Effector memory CD8-positive, alpha-beta T cell (primary cell): ENCODE data around the gene C19orf38.

Experiments used
- ATAC-seq: fragments of 150-1000 bp; cut with Tn5 transposase; replicated peaks from 2 replicates; pipeline ENCODE4 v1.10.0; 2021; ENCODE audit warnings: mild to moderate bottlenecking, moderate library complexity
- DNase-seq, 3 experiments: peaks; one replicate each; pipeline ENCODE4 v3.0.0; 2021
- H3K27ac Mint-ChIP-seq, 2 donors: one replicate each; pipeline ENCODE4 v1.8.0; 2022; ENCODE audit warnings: mild to moderate bottlenecking in 2 of 2, mixed read lengths in 2 of 2, moderate library complexity in 2 of 2
- H3K27me3 Mint-ChIP-seq, 2 donors: one replicate each; pipeline ENCODE4 v1.8.0; 2022; ENCODE audit warnings: mixed read lengths in 2 of 2
- H3K36me3 Mint-ChIP-seq: one replicate; pipeline ENCODE4 v1.8.0; 2022; ENCODE audit warnings: mild to moderate bottlenecking, moderate library complexity, mixed read lengths; ENCODE audit not compliant: insufficient read depth
- H3K4me1 Mint-ChIP-seq, 2 donors: one replicate each; pipeline ENCODE4 v1.8.0; 2022; ENCODE audit warnings: low read depth in 2 of 2, mixed read lengths in 2 of 2
- H3K4me3 Mint-ChIP-seq, 2 donors: one replicate each; pipeline ENCODE4 v1.8.0; 2022; ENCODE audit warnings: mild to moderate bottlenecking in 2 of 2, mixed read lengths in 2 of 2, moderate library complexity in 2 of 2
- H3K9me3 Mint-ChIP-seq, 2 donors: one replicate each; pipeline ENCODE4 v1.8.0; 2022; ENCODE audit warnings: mixed read lengths in 2 of 2

Gene C19orf38

DNA sequence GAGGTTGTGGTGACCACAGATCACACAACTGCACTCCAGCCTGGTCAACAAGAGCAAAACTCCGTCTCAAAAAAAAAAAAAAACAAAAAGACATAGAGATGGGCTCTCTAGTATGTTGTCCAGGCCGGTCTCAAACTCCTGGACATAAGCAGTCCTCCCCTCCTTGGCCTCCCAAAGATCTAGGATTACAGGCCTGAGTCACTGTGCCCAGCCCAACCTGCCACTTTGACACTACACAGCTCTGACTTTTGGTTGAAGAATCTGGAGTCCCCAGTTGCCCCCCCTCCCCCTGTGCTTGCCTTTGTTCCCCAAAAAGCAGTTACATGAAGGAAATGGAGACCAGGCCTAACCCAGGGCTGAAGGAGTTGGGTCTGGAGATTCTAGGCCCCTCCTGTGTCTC is 36.1 kb downstream of the C19orf38 start:
- Mint-ChIP-seq H3K9me3 (no peaks in the 10 kb centered on the region), H3K36me3 (peaks cover 4% of the 10 kb centered on the region), H3K27me3 (no peaks in the 10 kb centered on the region), H3K4me3 (no peak overlapping the region), H3K4me1 (peaks cover 3 to 11% of the 10 kb centered on the region in 2 donors), H3K27ac (no peak overlapping the region)
- DNase-seq (no peak), ATAC-seq (no peak)

DNA sequence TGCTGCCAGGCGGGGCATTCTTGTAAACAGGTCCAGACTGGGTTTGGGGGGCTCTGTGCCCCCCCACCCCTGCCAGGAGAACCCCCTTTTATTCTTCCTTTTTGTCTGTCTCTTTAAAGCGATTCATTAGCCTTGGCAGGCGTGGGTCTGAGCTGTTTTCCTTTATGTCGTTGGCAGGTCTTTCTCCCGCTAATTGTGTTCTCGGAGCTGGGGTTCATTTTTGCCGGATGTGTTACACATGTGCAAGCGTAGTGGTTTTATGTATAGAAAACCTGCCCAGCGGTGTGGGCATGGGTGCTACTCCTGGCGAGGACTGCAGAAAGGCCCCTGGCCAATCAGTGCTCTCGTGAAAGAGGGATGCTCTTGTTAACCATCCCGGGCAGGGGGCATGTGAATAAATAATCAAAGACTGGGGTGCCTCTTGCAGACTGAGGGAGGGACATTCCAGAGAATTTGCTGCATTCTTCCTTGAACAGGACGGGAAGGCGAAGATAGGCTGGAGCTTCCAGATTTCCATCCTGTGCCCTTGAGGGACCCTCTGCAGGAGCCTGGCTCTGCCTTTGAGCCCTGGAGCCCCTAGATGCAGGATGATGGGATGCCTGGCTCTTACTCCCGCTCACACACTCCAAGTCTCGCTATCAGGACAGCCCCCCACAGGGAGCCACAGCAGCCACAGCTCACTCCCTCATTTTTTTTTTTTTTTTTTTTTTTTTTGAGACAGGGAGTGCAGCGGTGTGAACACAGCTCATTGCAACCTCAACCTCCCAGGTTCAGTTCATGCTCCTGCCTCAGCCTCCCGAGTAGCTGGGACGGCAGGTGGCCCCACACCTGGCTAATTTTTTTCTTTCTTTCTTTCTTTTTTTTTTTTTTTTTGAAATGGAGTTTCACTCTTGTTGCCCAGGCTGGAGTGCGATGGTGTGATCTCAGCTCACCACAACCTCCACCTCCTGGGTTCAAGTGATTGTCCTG is 37.3 kb downstream of the C19orf38 start:
- Mint-ChIP-seq H3K9me3 (no peaks in the 10 kb centered on the region), H3K27me3 (no peaks in the 10 kb centered on the region), H3K27ac (no peak overlapping the region), H3K4me1 (peaks cover 0 to 8% of the 10 kb centered on the region in 2 donors), H3K4me3 (no peak overlapping the region), H3K36me3 (peaks cover 4% of the 10 kb centered on the region)
- ATAC-seq (no peak), DNase-seq (no peak)

DNA sequence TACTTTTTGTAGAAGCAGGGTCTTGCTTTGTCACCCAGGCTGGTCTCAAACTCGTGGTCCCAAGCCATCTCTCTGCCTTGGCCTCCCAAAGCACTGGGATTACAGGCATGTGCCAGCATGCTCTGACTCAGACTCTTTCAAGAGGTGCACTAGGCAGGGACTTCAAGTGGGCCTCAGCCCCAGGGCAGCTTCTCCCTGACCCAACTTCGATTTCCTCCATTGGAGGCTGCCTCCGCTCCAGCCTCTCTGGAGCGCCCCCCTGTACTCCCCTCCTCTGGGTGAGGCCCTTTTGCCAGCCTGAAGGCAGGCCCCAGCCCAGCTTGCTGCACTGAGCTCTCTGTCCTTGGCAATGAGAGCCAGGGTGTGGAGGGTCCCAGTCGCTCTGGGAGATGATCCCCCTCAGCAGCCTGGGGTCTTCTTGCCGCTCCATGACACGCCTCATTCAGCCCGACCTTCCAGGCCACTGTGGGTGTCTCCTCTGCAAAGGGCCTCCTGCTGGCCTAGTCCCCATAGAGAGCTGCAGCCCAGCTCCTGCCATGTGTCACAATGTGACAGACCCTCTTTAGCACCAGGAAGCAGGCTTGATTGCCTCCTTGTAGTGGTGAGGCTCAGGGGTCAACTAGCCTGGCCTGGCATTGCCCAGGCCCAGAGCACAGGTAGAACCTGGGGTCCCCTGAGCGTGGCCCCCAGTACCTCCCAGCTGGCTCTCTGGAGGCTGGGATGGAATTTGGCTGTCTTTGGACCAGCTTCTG is 39.6 kb downstream of the C19orf38 start:
- Mint-ChIP-seq H3K9me3 (no peaks in the 10 kb centered on the region), H3K4me3 (no peak overlapping the region), H3K36me3 (peaks cover 4% of the 10 kb centered on the region), H3K27ac (peak overlapping the region in 1 of 2 donors; percentile 71), H3K4me1 (peaks cover 0 to 4% of the 10 kb centered on the region in 2 donors), H3K27me3 (no peaks in the 10 kb centered on the region)
- ATAC-seq (no peak), DNase-seq (no peak)

DNA sequence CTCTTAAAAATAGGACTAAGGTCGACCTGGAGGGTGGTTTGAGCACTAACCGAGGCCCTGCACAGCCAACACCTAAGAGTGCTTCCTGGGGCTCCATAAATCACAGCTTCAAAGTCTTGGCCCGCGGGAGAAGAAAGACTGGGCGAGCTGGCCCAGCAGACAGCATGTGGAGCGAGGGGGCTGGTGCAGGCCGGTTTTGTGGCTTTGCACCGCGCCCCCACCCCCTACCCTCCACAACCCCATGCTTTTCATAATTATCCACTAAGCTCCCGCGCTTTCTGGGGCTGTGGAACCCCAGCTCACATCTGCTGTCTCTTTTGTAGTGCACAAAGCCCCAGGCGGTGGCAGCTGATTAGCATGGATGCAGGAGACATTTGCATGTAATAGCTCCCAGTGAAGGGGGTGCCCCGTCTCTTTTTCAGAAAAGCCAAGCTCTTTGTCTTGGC is 40.2 kb downstream of the C19orf38 start:
- Mint-ChIP-seq H3K36me3 (peaks cover 4% of the 10 kb centered on the region), H3K9me3 (no peaks in the 10 kb centered on the region), H3K4me3 (no peak overlapping the region), H3K27ac (no peak overlapping the region), H3K27me3 (no peaks in the 10 kb centered on the region), H3K4me1 (peaks cover 0 to 4% of the 10 kb centered on the region in 2 donors)
- ATAC-seq, result no peak
- no peak for DNase-seq

DNA sequence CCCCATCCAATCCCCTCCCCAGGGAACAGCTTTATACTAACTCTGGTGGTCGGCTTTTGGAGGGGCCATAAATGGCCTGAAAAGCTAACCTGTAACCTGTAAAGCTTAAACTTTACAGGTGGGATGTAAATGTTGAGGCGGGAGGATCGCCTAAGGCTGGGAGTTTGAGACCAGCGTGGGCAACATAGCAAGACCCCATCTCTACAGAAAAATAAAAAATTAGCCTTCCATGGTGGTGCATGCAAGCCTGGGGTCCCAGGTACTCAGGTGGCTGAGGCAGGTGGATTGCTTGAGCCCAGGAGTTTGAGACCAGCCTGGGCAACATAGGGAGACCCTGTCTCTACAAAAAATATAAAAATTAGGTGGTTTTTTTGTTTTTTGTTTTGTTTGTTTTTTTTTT is 41.7 kb downstream of the C19orf38 start:
- H3K27ac Mint-ChIP-seq, result no peak overlapping the region
- peaks cover 4% of the 10 kb centered on the region for H3K36me3 Mint-ChIP-seq
- H3K9me3 Mint-ChIP-seq, result no peaks in the 10 kb centered on the region

DNA sequence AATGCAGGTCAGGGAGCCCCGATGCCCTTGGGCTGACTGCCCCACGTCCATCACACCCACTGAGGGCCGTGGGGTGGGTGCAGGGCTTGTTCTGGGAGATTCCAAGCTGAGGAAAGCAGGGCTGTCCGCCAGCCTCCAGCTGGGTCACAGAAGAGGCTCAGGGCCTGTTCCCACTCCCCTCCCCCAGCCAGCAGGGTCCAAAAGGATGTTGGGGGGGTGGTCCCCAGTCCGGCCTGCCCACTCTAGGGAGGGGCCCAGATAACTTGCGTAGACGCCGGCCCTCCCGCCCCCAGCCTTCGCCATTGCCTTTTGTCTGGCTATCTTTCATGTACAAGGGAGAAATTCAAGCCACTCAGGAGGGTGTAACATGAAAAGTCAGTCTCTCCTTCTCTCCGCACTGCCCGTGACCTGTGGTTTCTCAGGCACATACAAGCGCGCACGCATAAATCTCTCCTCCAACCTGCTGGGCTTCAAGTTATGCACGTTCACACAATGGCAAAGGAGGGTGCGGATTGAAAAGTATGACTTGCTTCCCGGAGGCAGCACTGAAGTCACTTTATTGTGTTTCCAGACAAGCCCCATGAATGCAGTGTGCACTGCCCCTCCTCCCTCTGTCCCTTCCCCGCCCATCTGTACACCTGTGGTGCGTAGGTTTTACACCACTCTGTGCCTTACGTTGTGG is 43.3 kb downstream of the C19orf38 start:
- Mint-ChIP-seq H3K4me3 (no peak overlapping the region), H3K4me1 (peaks cover 7 to 12% of the 10 kb centered on the region in 2 donors), H3K27ac (no peak overlapping the region), H3K36me3 (no peaks in the 10 kb centered on the region), H3K27me3 (no peaks in the 10 kb centered on the region), H3K9me3 (no peaks in the 10 kb centered on the region)
- ATAC-seq (no peak), DNase-seq (no peak)

More for the DNA sequence above, 41.7 kb downstream of the C19orf38 start:
- Mint-ChIP-seq H3K27me3 (no peaks in the 10 kb centered on the region), H3K4me3 (no peak overlapping the region), H3K4me1 (peaks cover 0 to 8% of the 10 kb centered on the region in 2 donors)
- DNase-seq (no peak), ATAC-seq (no peak)

DNA sequence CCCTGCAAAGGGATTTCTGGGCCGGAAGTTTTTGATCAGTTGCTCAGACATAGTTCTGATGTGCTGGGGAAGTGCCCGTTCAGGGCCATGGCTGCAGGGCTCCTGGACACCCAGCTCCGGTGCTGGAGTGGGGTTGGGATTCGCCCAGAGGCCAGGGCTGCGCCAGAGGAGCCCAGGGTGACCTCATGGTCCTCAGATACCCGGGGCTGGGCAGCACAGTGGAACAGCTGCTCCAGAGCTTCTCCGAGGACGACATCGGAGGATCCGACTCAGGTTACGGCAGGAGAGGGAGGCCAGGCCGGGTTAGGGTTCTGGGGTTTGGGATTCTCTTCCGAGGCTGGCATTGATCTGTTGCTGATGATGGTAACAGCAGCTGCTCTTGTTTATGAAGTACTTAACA is 44.0 kb downstream of the C19orf38 start:
- no peaks in the 10 kb centered on the region for H3K9me3 Mint-ChIP-seq
- no peak overlapping the region for H3K4me3 Mint-ChIP-seq
- peaks cover 13 to 19% of the 10 kb centered on the region in 2 donors for H3K4me1 Mint-ChIP-seq
- H3K27me3 Mint-ChIP-seq, result no peaks in the 10 kb centered on the region
- ATAC-seq, result no peak
- no peaks in the 10 kb centered on the region for H3K36me3 Mint-ChIP-seq
- H3K27ac Mint-ChIP-seq, result no peak overlapping the region
- DNase-seq, result no peak

DNA sequence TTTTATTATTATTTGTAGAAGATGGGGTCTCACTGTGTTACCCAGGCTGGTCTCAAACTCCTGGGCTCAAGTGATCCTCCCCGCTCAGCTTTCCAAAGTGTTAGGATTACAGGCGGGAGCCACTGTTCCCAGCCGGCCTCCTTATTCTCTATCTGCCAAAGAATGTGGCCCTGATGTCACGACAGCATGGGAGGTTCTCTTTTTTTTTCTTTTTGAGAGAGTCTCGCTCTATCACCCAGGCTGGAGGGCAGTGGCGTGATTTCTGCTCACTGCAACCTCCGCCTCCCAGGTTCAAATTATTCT is 46.6 kb downstream of the C19orf38 start:
- no peaks in the 10 kb centered on the region for H3K27me3 Mint-ChIP-seq
- H3K9me3 Mint-ChIP-seq, result no peaks in the 10 kb centered on the region
- DNase-seq (no peak), ATAC-seq (no peak)
- no peaks in the 10 kb centered on the region for H3K36me3 Mint-ChIP-seq
- peaks cover 13 to 18% of the 10 kb centered on the region in 2 donors for H3K4me1 Mint-ChIP-seq
- no peak overlapping the region for H3K4me3 Mint-ChIP-seq
- no peak overlapping the region for H3K27ac Mint-ChIP-seq

DNA sequence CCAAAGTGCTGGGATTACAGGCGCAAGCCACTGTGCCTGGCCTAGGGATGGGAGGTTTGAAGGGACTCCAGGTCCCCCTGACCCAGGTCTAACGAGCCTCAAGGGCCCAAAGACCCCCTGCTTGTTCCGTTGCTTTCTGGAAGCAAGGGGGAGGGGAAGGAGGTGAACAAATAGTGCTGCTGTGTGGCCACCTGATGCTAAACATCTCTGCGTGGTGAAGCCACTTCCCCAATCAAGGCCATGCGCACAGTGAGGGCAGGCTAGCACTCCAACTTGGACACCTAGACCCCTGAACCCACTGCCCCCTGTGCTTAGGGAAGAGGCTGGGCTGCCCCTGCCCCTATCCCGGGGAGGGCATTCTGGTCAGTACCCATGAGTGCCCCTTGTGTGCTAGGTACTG is 47.1 kb downstream of the C19orf38 start:
- DNase-seq (no peak), ATAC-seq (no peak)
- Mint-ChIP-seq H3K4me1 (peaks cover 13 to 18% of the 10 kb centered on the region in 2 donors), H3K27ac (no peak overlapping the region), H3K27me3 (no peaks in the 10 kb centered on the region), H3K36me3 (no peaks in the 10 kb centered on the region), H3K9me3 (no peaks in the 10 kb centered on the region), H3K4me3 (no peak overlapping the region)

DNA sequence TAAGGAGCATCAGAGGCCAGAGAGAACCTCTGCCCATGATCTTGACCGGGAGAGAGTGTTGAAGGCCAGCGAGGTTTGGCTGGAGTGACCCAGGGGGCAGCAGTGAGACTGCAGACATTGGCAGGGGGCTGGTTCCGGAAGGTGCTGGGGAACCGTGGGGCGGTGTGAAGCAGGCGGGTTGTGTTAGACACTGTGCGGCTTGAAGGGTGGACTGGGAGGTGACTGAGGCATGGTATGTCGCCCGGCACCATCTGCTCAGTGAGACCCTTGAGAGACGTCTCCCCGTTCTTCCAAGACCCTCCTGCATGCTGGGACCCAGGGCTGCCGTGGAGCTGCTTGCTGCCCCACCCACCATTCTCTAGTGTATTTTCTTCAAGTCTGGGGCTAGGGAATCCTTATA is 47.7 kb downstream of the C19orf38 start:
- H3K27ac Mint-ChIP-seq, result no peak overlapping the region
- H3K36me3 Mint-ChIP-seq, result peaks cover 3% of the 10 kb centered on the region
- no peaks in the 10 kb centered on the region for H3K27me3 Mint-ChIP-seq

DNA sequence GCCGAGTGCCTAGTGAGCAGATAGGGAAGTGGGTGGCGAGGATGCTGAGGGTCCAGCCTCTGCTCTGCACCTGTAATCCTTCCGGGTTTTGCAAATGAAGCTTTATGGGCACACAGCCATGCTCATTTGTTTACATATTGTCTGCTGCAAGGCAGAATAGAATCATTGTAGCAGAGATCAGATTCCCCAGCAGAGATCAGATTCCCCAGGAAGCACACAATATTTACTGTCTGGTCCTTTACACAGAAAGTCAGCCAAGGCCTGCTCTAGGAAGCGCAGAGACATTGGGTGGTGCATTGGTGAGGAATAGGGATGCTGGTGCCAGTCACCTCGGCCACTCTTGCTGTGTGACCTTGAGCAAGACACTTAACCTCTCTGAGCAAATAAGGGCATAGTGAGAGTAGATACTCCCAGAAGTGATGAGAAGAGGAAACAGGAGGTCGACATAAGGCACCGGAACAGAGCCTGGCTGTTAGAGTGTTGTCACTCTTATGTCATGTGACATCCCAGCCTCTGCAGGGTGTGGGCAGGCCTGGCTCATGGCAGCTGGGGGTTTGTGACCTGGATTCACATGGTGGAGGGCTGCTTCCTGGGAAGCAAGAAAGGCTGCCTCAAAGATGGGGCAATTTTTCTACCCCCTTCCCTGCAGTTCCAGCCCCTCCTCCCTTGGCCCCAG is 48.8 kb downstream of the C19orf38 start:
- peaks cover 13 to 18% of the 10 kb centered on the region in 2 donors for H3K4me1 Mint-ChIP-seq
- DNase-seq (no peak), ATAC-seq (no peak)
- H3K27ac Mint-ChIP-seq, result peak overlapping the region; percentile 16 to 42
- no peaks in the 10 kb centered on the region for H3K27me3 Mint-ChIP-seq
- H3K36me3 Mint-ChIP-seq, result peaks cover 6% of the 10 kb centered on the region
- no peak overlapping the region for H3K4me3 Mint-ChIP-seq
- H3K9me3 Mint-ChIP-seq, result no peaks in the 10 kb centered on the region

More for the DNA sequence above, 47.7 kb downstream of the C19orf38 start:
- H3K4me3 Mint-ChIP-seq, result no peak overlapping the region
- no peak for ATAC-seq
- no peaks in the 10 kb centered on the region for H3K9me3 Mint-ChIP-seq
- peaks cover 13 to 18% of the 10 kb centered on the region in 2 donors for H3K4me1 Mint-ChIP-seq
- DNase-seq, result no peak

DNA sequence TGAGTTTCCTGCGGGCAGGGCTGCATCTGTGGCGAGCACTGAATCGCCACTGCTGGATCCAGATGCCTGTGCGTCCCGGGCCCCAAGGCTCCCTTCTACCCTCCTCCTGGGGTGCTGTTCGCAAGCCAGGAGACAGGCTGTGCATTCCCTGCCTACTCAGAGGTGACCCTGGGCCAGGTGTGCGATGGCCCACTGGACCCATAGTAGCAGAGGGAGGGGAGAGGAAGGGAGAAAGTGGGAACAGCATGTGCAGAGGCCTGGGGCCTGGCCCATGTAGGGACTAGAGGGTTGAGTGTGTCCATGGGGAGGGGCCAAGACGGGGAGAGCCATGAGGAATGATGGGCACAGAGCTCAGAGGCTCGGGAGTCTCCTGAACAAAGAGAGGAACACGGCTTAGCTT is 50.4 kb downstream of the C19orf38 start:
- no peak for ATAC-seq
- Mint-ChIP-seq H3K9me3 (peaks cover 0 to 1% of the 10 kb centered on the region in 2 donors), H3K4me1 (peaks cover 13 to 19% of the 10 kb centered on the region in 2 donors), H3K27ac (peak overlapping the region in 1 of 2 donors; percentile 58), H3K27me3 (no peaks in the 10 kb centered on the region), H3K36me3 (peaks cover 6% of the 10 kb centered on the region), H3K4me3 (no peak overlapping the region)
- DNase-seq, result no peak

DNA sequence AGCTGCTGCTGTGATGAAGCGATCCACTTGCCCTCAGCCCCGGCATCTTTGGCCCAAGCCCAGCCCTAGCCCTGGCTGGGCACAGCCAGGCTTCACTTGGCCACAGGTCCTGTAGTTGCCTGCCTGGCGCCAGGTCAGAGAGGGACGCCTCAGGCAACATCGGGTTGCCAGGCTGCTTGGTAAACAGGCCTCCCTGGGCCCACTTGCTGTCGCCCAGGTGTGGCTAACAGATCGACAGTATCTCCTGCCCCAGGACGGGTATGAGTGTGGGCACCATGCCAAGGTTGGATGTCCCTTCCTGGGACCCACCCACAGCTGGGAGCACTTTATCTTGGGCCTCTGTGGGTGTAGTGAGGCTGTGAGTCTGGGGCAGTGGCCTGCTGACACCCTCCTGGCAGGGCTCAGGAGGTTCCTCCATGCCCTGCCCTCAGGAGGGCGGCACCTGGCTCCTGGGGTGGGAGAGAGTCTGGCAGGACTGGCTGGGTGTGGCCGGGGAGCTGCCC is 51.0 kb downstream of the C19orf38 start:
- DNase-seq, result no peak
- H3K4me3 Mint-ChIP-seq, result no peak overlapping the region
- peak overlapping the region in 1 of 2 donors; percentile 58 for H3K27ac Mint-ChIP-seq
- no peaks in the 10 kb centered on the region for H3K27me3 Mint-ChIP-seq
- ATAC-seq, result no peak
- peaks cover 13 to 17% of the 10 kb centered on the region in 2 donors for H3K4me1 Mint-ChIP-seq
- H3K9me3 Mint-ChIP-seq, result peaks cover 0 to 1% of the 10 kb centered on the region in 2 donors
- peaks cover 6% of the 10 kb centered on the region for H3K36me3 Mint-ChIP-seq
